ENCODE measurements around the gene PLCG2. TPM values are rescaled to one million over a fixed set of nuclear protein-coding genes. Genes with fewer than 3 reads are reported as not detected.

PLCG2 gene
- total RNA-seq, 1 experiment from 2014 or later = 3.5 TPM

GRCh38 chr16:81994485-81994884 is 215.4 kb downstream of the PLCG2 start:
- Histone ChIP-seq H3K4me2 (ENCODE audit: low read length) (no peak overlapping the region), H3K4me3 (ENCODE audit: low read length) (no peak overlapping the region), H3K36me3 (ENCODE audit: low read depth, low read length) (no peaks in the 10 kb centered on the region), H3K79me2 (ENCODE audit: low read length) (no peaks in the 10 kb centered on the region), H2AFZ (ENCODE audit: low read length) (no peak overlapping the region), H3F3A (ENCODE audit: low read length, unreplicated experiment) (no peaks in the 10 kb centered on the region), H3K27ac (ENCODE audit: low read length) (peak overlapping the region; percentile 92; the same call in 1 of the 2 replicates), H4K20me1 (ENCODE audit: low read length) (no peaks in the 10 kb centered on the region), H3K9me3 (ENCODE audit: low read length) (no peaks in the 10 kb centered on the region), H3K4me1 (ENCODE audit: insufficient read depth, low read length) (peaks cover 38% of the 10 kb centered on the region), H3K9me2 (replicated peaks; ENCODE audit: low read length) (no peaks in the 10 kb centered on the region), H3K9ac (ENCODE audit: low read length) (no peak overlapping the region), H3K27me3 (ENCODE audit: low read length) (no peaks in the 10 kb centered on the region)
- BruUV-seq (replicated peaks) = no TSS peak
- POLR2A ChIA-PET (ENCODE audit: unreplicated experiment) = no interaction called here
- TF ChIP-seq CTCF (conservative IDR thresholded peaks at IDR 0.05; ENCODE audit: low read depth, low read length) (peak; percentile 47), EZH2 (IDR thresholded peaks at IDR 0.05; ENCODE audit: low read length, unreplicated experiment) (no peak), EZH2phosphoT487 (IDR thresholded peaks at IDR 0.05; ENCODE audit: borderline replicate concordance, low read length) (no peak)
- CTCF ChIA-PET = interaction anchor here (0.9 kb wide), 1 partner anchor 236 kb away, joined by 3 read pairs; no protein-coding TSS in a partner anchor
- intact Hi-C loops (cut with micrococcal nuclease) = no loop called here
- no peak for ATAC-seq
- DNase-seq = no peak

- ChIA-PET POLR2A (ENCODE audit: unreplicated experiment) (interaction anchor here (0.6 kb wide), 1 partner anchor 29 kb away, joined by 4 read pairs; no protein-coding TSS in a partner anchor), CTCF (interaction anchor here (1.1 kb wide), 1 partner anchor 54 kb away, joined by 4 read pairs; no protein-coding TSS in a partner anchor)
- Histone ChIP-seq H4K20me1 (ENCODE audit: low read length) (no peaks in the 10 kb centered on the region), H3K27me3 (ENCODE audit: low read length) (no peaks in the 10 kb centered on the region), H3K36me3 (ENCODE audit: low read depth, low read length) (no peaks in the 10 kb centered on the region), H3K79me2 (ENCODE audit: low read length) (no peaks in the 10 kb centered on the region), H3K9me2 (replicated peaks; ENCODE audit: low read length) (no peaks in the 10 kb centered on the region), H3K27ac (ENCODE audit: low read length) (peak overlapping the region; percentile 92), H3K4me1 (ENCODE audit: insufficient read depth, low read length) (peaks cover 38% of the 10 kb centered on the region), H3K4me3 (ENCODE audit: low read length) (no peak overlapping the region), H3K9ac (ENCODE audit: low read length) (peak overlapping the region; percentile 62), H3F3A (ENCODE audit: low read length, unreplicated experiment) (no peaks in the 10 kb centered on the region), H2AFZ (ENCODE audit: low read length) (0 out of 2 replicates have a peak overlapping the region, but pooled peaks have one; percentile 54), H3K4me2 (ENCODE audit: low read length) (peak overlapping the region; percentile 51), H3K9me3 (ENCODE audit: low read length) (no peaks in the 10 kb centered on the region)
- ATAC-seq = peak; percentile 82
- DNase-seq = peak; percentile 75
- BruUV-seq (replicated peaks) = no TSS peak
- intact Hi-C loops (cut with micrococcal nuclease) = loop anchor here (1.0 kb wide), 1 partner anchor 105 kb away; no protein-coding TSS in a partner anchor
- TF ChIP-seq CTCF (conservative IDR thresholded peaks at IDR 0.05; ENCODE audit: low read depth, low read length) = no peak
- TF ChIP-seq EZH2phosphoT487 (IDR thresholded peaks at IDR 0.05; ENCODE audit: borderline replicate concordance, low read length) = no peak
- TF ChIP-seq EZH2 (IDR thresholded peaks at IDR 0.05; ENCODE audit: low read length, unreplicated experiment) = no peak
Observed at GRCh38 chr16:81995651-81996050, 216.6 kb downstream of the PLCG2 start.
